GM12865 (cell line): ENCODE data around the gene CRYAB.

Experiments
- DNase-seq: peaks from one replicate; pipeline ENCODE4 v3.0.0; 2010; ENCODE audit warnings: low read depth
- H3K4me3 ChIP-seq: 2 replicates; pipeline ENCODE4 v1.5.1; 2011; ENCODE audit warnings: mild to moderate bottlenecking, low read depth, low read length, control low read depth
- TF ChIP-seq, protein P1 (sequence below): IDR thresholded peaks from 2 replicates; pipeline ENCODE4 v1.5.1; 2011; ENCODE audit warnings: low read length, control low read depth, low read depth, inconsistent platforms; ENCODE audit not compliant: insufficient read depth; ENCODE audit errors: missing control alignments

CRYAB gene

DNA sequence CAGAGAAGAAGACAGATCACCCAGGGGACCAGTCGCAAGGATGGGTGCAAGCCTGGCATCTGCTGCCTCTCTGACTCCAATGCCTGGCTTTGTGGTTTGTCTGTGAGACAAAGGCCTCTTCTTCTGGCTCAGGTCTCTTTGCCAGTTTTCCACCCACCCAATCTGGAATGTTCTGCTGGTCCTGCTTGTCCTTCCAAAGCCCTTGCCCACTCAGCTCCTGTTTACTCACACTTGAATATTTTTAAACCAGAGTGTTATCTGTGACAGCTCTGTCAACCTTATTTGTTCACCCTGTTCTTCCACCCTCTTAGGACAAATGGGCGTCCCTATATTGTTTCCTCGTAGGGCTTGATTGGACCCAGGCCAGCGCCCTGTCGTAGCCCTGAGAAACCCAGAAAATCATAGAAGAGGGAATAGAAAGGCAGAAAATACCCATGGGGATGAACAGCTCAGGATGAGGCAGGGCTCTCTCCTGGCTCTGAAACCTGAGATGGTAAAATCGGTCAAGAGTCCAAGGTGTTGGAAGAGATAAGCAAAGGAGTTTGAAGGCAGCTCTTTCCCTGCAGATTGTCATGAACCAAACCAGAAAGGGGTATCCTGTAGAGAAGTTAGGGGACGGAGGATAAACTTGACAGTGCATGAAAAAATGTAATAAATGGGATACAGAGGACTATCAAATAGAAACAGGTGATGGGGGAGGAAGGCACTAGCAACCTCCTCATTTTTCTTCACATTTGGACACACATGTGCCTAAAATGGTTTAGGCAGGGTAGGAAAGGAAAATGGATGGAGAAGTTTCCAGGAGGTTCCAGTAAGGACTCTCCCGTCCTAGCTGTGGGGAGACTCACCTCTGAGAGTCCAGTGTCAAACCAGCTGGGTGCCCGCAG lies 651 bp downstream of the CRYAB start:
- H3K4me3 ChIP-seq, result no peak overlapping the region
- DNase-seq, result no peak
- TF ChIP-seq, protein P1, sequence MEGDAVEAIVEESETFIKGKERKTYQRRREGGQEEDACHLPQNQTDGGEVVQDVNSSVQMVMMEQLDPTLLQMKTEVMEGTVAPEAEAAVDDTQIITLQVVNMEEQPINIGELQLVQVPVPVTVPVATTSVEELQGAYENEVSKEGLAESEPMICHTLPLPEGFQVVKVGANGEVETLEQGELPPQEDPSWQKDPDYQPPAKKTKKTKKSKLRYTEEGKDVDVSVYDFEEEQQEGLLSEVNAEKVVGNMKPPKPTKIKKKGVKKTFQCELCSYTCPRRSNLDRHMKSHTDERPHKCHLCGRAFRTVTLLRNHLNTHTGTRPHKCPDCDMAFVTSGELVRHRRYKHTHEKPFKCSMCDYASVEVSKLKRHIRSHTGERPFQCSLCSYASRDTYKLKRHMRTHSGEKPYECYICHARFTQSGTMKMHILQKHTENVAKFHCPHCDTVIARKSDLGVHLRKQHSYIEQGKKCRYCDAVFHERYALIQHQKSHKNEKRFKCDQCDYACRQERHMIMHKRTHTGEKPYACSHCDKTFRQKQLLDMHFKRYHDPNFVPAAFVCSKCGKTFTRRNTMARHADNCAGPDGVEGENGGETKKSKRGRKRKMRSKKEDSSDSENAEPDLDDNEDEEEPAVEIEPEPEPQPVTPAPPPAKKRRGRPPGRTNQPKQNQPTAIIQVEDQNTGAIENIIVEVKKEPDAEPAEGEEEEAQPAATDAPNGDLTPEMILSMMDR, result no peak

DNA sequence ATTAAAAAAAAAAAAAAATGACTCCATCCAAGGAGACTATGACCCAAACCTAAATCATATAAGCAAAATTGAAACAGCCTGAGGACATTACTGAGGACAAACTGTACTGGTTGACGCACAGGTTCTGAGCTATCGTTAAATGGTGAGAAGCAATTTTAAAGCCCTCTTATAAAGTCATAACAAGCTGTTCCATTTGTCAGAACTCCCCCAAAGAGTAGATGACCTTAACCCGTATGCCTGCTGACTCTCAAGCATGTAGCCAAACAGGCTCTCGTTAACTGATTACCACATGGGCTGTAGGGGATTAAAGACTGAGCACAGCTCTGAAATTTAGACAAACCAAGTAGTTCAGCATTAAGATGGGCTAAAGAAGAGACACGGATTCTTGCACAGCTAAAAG lies 2.2 kb downstream of the CRYAB start:
- TF ChIP-seq, protein P1, result no peak
- no peak overlapping the region for H3K4me3 ChIP-seq
- no peak for DNase-seq

DNA sequence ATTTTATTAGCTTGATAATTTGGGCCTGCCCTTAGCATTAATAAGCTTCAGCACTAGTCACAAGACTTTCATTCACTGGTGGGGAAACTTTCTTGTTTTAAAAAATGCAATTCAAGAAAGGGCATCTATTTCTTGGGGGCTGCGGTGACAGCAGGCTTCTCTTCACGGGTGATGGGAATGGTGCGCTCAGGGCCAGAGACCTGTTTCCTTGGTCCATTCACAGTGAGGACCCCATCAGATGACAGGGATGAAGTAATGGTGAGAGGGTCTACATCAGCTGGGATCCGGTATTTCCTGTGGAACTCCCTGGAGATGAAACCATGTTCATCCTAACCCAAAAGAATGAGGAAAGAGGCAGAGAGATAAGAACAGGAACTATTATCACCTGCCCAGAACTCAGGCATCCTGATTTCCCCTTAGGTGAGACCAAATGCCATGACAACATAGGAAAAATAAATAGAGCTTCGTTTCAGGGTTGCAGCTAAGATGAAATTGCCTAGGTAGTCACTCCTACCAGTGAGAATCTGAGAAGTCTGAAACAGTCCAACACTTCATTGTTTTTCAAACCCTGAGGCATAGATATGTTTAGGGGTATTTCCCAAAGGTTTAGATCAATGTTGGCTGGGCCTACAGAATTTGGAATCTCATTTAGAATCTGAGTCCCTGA lies 2.8 kb downstream of the CRYAB start:
- no peak for DNase-seq
- TF ChIP-seq, protein P1, result no peak
- H3K4me3 ChIP-seq, result no peak overlapping the region

DNA sequence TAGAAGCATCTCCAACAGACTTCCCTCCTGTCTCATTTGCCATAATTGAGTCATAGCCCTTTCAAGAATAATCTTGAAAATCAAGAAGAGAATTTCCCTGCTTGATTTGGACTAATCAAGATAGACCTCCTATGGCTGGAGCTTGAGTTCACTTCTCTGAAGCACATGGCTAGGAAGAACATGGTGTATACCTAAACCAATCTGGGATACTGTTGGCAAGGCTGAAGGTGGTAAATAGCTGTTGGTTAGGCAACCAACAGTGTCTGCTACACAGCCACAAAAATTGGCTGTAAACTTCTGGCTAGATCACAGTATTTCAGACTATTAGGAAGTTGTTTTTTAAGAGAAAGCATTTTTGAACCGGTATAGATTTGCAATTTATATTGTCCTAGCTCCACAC lies 4.9 kb downstream of the CRYAB start:
- DNase-seq, result no peak
- TF ChIP-seq, protein P1, result no peak

DNA sequence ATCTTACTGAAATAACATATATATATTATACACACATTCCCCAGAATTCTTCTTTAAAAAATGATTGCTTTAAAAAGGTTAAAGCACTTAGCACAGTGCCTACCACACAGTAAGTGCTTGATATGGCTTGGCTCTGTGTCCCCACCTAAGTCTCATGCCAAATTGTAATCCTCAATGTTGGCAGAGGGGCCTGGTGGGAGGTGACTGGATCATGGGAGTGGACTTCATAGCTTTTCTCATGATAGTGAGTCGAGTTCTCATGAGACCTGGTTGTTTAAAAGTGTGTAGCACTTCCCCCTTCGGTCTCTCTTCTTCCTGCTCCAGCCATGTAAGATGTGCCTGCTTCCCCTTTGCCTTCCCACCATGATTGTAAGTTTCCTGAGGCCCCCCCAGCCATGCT lies 6.2 kb downstream of the CRYAB start:
- TF ChIP-seq, protein P1, result no peak
- H3K4me3 ChIP-seq, result no peak overlapping the region
- no peak for DNase-seq

More for the DNA sequence above, 4.9 kb downstream of the CRYAB start:
- H3K4me3 ChIP-seq, result no peak overlapping the region

DNA sequence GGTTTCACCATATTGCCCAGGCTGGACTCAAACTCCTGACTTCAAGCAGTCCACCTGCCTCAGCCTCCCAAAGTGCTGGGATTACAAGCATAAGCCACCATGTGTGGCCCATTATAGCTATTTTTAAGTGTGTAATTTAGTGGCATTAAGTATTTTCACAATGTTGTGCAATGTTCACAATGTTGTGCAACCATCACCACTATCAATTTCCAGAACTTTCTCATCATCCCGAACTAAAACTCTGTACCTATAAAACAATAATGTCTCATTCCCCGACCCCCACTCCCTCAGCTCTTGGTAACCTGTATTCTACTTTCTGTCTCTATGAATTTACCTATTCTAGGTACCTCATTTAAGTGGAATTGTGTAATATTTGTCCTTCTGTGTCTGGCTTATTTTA lies 24.7 kb downstream of the CRYAB start:
- no peak for DNase-seq
- TF ChIP-seq, protein P1, result no peak

More for the DNA sequence above, 24.7 kb downstream of the CRYAB start:
- H3K4me3 ChIP-seq, result no peak overlapping the region
